Transverse colon (tissue), 4 donors: ENCODE data around the gene CAB39L. TPM values are rescaled to one million over a fixed set of nuclear protein-coding genes. Genes with fewer than 3 reads are reported as not detected.

Source experiments
- DNase-seq: peaks from one replicate; pipeline ENCODE4 v3.0.0-alpha.2; 2019
- H3K27ac ChIP-seq, 4 donors: fragments of 200-600 bp; sonication (generic); 2 replicates each; pipeline ENCODE4 v1.5.1; 2016 to 2018; ENCODE audit warnings: inconsistent platforms in 4 of 4
- H3K27me3 ChIP-seq: fragments of 200-600 bp; sonication (generic); 2 replicates; pipeline ENCODE4 v1.5.1; 2017; ENCODE audit warnings: inconsistent platforms
- H3K36me3 ChIP-seq, 4 donors: fragments of 200-600 bp; sonication (generic); 2 replicates each; pipeline ENCODE4 v1.5.1; 2017 to 2019; ENCODE audit warnings: inconsistent platforms in 4 of 4
- H3K4me1 ChIP-seq, 4 donors: fragments of 200-600 bp; sonication (generic); 2 replicates each; pipeline ENCODE4 v1.5.1; 2017 to 2020; ENCODE audit warnings: inconsistent platforms in 4 of 4
- H3K4me3 ChIP-seq, 4 donors: fragments of 200-600 bp; sonication (generic); 1 replicate in 1 of 4; 2 replicates in 3 of 4; pipeline versions ENCODE4 v1.5.1 to v1.6.1; 2017 to 2019; ENCODE audit warnings: inconsistent platforms in 4 of 4
- H3K9me3 ChIP-seq, 2 donors: fragments of 200-600 bp; sonication (generic); 2 replicates each; pipeline ENCODE4 v1.5.1; 2017 to 2019; ENCODE audit warnings: inconsistent platforms in 2 of 2
- EP300 ChIP-seq: sonication (generic); formaldehyde crosslinking; IDR thresholded peaks from one replicate; pipeline ENCODE4 v1.6.1; 2017; ENCODE audit warnings: antibody characterized with exemption, low read depth
- POLR2A ChIP-seq: fragments of 450-650 bp; IDR thresholded peaks from one replicate; pipeline ENCODE4 v1.6.1; 2016; ENCODE audit warnings: antibody characterized with exemption, mild to moderate bottlenecking, moderate library complexity
- POLR2AphosphoS5 ChIP-seq, 3 donors: sonication (generic); formaldehyde crosslinking; IDR thresholded peaks; one replicate each; pipeline ENCODE4 v1.6.1; 2016; ENCODE audit warnings: antibody characterized with exemption in 3 of 3
- WGBS, 2 donors: methylation state at CpG; one replicate each; pipeline ENCODE4 v1.1.5; 2018; ENCODE audit warnings: low coverage in 1 of 2; 5-methylcytosine and 5-hydroxymethylcytosine counted together
- in situ Hi-C, 4 donors: fragments of 200-750 bp; cut with MboI; loops; one replicate each; pipeline versions ENCODE4 v1.15.0 to v1.15.1; 2017; ENCODE audit warnings: low sequenced_read_pairs in 3 of 4, low pct_ligation_motif_present in 1 of 4, low pct_unique_long_range_greater_than_20kb in 1 of 4
- intact Hi-C: fragments of 100-400 bp; cut with DNase I; formaldehyde crosslinking; loops from one replicate; pipeline ENCODE4 v1.15.1; 2023; ENCODE audit warnings: low total_unique reads
- total RNA-seq, 4 donors: library from RNA; depleted of rRNA; stranded (reverse); fragments of >200 nt; gene quantifications; one replicate each; pipeline ENCODE4 v1.1.0, GENCODE V29; 2016
- TF ChIP-seq, protein P1 (sequence below), 5 experiments: fragments of 200-600 bp in 3 of 5; fragments of 450-650 bp in 2 of 5; sonication (generic) in 3 of 5; IDR thresholded peaks; 1 replicate in 2 of 5; 2 replicates in 3 of 5; pipeline ENCODE4 v1.5.1; 2016 to 2017; ENCODE audit warnings: antibody characterized with exemption in 5 of 5, inconsistent platforms in 3 of 5, mild to moderate bottlenecking in 2 of 5, moderate library complexity in 1 of 5

CAB39L gene
- total RNA-seq, 4 donors from 2014 or later, result 23.5 to 36.7 (median 25.4) TPM

DNA sequence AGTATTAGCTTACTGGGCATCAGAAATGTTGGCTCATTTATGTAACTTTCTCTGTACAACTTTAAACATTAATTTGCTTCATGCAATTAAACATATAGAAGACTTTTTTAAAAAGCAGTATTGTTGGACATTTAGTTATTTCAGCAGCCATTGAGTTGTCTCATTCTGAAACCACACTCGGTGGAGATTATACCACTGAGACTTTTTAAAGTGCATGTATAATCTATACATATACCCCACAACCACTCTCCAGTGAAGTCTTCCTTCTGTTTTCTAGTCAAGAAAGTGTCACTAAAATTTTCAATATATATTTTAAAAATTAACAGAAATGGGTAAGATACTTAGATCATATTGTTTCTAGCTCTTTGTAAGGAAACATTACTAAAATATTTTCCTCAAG, 15.7 kb upstream of the CAB39L start:
- in situ Hi-C loops (no loop called here), intact Hi-C loops (no loop called here)
- peaks cover 0 to 44% (median 16%) of the 10 kb centered on the region in 4 donors for H3K36me3 ChIP-seq
- no peaks in the 10 kb centered on the region for H3K27me3 ChIP-seq
- TF ChIP-seq POLR2A (no peak), EP300 (no peak), POLR2AphosphoS5 (IDR thresholded peaks at IDR 0.05) (no peak)
- TF ChIP-seq, protein P1, sequence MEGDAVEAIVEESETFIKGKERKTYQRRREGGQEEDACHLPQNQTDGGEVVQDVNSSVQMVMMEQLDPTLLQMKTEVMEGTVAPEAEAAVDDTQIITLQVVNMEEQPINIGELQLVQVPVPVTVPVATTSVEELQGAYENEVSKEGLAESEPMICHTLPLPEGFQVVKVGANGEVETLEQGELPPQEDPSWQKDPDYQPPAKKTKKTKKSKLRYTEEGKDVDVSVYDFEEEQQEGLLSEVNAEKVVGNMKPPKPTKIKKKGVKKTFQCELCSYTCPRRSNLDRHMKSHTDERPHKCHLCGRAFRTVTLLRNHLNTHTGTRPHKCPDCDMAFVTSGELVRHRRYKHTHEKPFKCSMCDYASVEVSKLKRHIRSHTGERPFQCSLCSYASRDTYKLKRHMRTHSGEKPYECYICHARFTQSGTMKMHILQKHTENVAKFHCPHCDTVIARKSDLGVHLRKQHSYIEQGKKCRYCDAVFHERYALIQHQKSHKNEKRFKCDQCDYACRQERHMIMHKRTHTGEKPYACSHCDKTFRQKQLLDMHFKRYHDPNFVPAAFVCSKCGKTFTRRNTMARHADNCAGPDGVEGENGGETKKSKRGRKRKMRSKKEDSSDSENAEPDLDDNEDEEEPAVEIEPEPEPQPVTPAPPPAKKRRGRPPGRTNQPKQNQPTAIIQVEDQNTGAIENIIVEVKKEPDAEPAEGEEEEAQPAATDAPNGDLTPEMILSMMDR (IDR thresholded peaks at IDR 0.05), result no peak
- H3K4me3 ChIP-seq, result no peak overlapping the region
- peaks cover 0 to 20% (median 0%) of the 10 kb centered on the region in 4 donors for H3K4me1 ChIP-seq
- 73 to 79% methylated on average over 1 of the region's 1 CpG for WGBS, 2 donors
- DNase-seq, result no peak
- H3K9me3 ChIP-seq, result peaks cover 0 to 10% of the 10 kb centered on the region in 2 donors
- no peak overlapping the region for H3K27ac ChIP-seq

GRCh38 chr13:49457221-49457620, 13.4 kb upstream of the CAB39L start:
- 75 to 81% methylated on average over 7 of the region's 7 CpGs for WGBS, 2 donors
- no peak overlapping the region for H3K4me3 ChIP-seq
- peaks cover 0 to 28% (median 1%) of the 10 kb centered on the region in 4 donors for H3K4me1 ChIP-seq
- intact Hi-C loops (no loop called here), in situ Hi-C loops (no loop called here)
- TF ChIP-seq, protein P1 (IDR thresholded peaks at IDR 0.05), result no peak
- TF ChIP-seq POLR2A (no peak), EP300 (no peak), POLR2AphosphoS5 (IDR thresholded peaks at IDR 0.05) (no peak)
- H3K9me3 ChIP-seq, result no peaks in the 10 kb centered on the region
- H3K36me3 ChIP-seq, result peaks cover 0 to 23% (median 10%) of the 10 kb centered on the region in 4 donors
- H3K27ac ChIP-seq, result no peak overlapping the region
- no peaks in the 10 kb centered on the region for H3K27me3 ChIP-seq
- DNase-seq, result no peak

GRCh38 chr13:49456156-49456555, 12.3 kb upstream of the CAB39L start:
- WGBS, 2 donors, result 79 to 95% methylated on average over 1 of the region's 1 CpG
- peaks cover 0 to 12% (median 3%) of the 10 kb centered on the region in 4 donors for H3K36me3 ChIP-seq
- no peak for TF ChIP-seq EP300
- TF ChIP-seq POLR2A, result no peak
- no peak for TF ChIP-seq POLR2AphosphoS5 (IDR thresholded peaks at IDR 0.05)
- TF ChIP-seq, protein P1 (IDR thresholded peaks at IDR 0.05), result no peak
- no peaks in the 10 kb centered on the region for H3K27me3 ChIP-seq
- no peak for DNase-seq
- H3K4me1 ChIP-seq, result peaks cover 0 to 28% (median 1%) of the 10 kb centered on the region in 4 donors
- in situ Hi-C loops, result no loop called here
- H3K27ac ChIP-seq, result no peak overlapping the region
- H3K4me3 ChIP-seq, result no peak overlapping the region
- intact Hi-C loops, result no loop called here
- no peaks in the 10 kb centered on the region for H3K9me3 ChIP-seq

GRCh38 chr13:49455007-49455398, 11.1 kb upstream of the CAB39L start:
- TF ChIP-seq EP300 (no peak), POLR2A (no peak), POLR2AphosphoS5 (IDR thresholded peaks at IDR 0.05) (no peak)
- TF ChIP-seq, protein P1 (IDR thresholded peaks at IDR 0.05), result no peak

More at GRCh38 chr13:49455007-49455398, 11.1 kb upstream of the CAB39L start:
- Histone ChIP-seq H3K9me3 (no peaks in the 10 kb centered on the region), H3K27me3 (no peaks in the 10 kb centered on the region), H3K27ac (no peak overlapping the region), H3K36me3 (peaks cover 0 to under 1% (median 0%) of the 10 kb centered on the region in 4 donors), H3K4me1 (peaks cover 0 to 36% (median 1%) of the 10 kb centered on the region in 4 donors), H3K4me3 (no peak overlapping the region)
- intact Hi-C loops (no loop called here), in situ Hi-C loops (no loop called here)
- no peak for DNase-seq
